Fibroblast of lung (primary cell): ENCODE results near the gene MRPS2.

Experiments
- CTCF ChIP-seq, 2 donors: IDR thresholded peaks in 1 of 2; conservative IDR thresholded peaks in 1 of 2; 1 replicate in 1 of 2; 2 replicates in 1 of 2; pipeline ENCODE4 v1.5.1; 2011 to 2012; ENCODE audit warnings: low read length in 2 of 2, control low read depth in 1 of 2, inconsistent platforms in 1 of 2, low read depth in 1 of 2, mild to moderate bottlenecking in 1 of 2
- EZH2 ChIP-seq: IDR thresholded peaks from 2 replicates; pipeline ENCODE4 v1.5.1; 2012; ENCODE audit warnings: low read length, control low read depth, mild to moderate bottlenecking; ENCODE audit errors: missing control alignments

GRCh38 chr9:135464181-135464580 is 36.3 kb upstream of the MRPS2 start:
- no peak for TF ChIP-seq CTCF (conservative IDR thresholded peaks at IDR 0.05 in 1 of 2, IDR thresholded peaks at IDR 0.05 in 1 of 2; ENCODE audit: low read depth in 1 of 2, low read length in 2 of 2)
- no peak for TF ChIP-seq EZH2
